GM21515 (cell line): ENCODE measurements around the gene HDLBP.
"Not testable (repeated sequence)": the region's sequence is repeated elsewhere in the genome, so short reads cannot be mapped to it uniquely, and the experiment has no call there.

Experiments used
- ATAC-seq: cut with Tn5 transposase; IDR thresholded peaks from one replicate; pipeline ENCODE4 v1.9.1; 2021; ENCODE audit not compliant: unreplicated experiment

The HDLBP gene

DNA sequence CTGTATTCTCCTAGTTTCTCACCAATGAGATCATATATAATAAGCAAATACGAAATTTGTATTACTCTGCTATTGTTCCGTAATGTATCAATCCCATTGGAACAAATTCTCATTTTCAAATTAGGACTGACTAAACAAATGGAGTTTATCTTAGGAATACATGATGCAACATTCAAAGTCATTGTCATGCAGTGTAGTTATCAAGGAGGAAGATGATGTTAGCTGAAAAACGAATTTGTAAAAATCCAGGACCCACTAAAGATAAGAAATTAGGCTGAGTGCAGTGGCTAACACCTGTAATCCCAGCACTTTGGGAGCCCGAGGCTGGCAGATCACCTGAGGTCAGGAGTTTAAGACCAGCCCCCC is 15.1 kb upstream of the HDLBP start:
- no peak for ATAC-seq

DNA sequence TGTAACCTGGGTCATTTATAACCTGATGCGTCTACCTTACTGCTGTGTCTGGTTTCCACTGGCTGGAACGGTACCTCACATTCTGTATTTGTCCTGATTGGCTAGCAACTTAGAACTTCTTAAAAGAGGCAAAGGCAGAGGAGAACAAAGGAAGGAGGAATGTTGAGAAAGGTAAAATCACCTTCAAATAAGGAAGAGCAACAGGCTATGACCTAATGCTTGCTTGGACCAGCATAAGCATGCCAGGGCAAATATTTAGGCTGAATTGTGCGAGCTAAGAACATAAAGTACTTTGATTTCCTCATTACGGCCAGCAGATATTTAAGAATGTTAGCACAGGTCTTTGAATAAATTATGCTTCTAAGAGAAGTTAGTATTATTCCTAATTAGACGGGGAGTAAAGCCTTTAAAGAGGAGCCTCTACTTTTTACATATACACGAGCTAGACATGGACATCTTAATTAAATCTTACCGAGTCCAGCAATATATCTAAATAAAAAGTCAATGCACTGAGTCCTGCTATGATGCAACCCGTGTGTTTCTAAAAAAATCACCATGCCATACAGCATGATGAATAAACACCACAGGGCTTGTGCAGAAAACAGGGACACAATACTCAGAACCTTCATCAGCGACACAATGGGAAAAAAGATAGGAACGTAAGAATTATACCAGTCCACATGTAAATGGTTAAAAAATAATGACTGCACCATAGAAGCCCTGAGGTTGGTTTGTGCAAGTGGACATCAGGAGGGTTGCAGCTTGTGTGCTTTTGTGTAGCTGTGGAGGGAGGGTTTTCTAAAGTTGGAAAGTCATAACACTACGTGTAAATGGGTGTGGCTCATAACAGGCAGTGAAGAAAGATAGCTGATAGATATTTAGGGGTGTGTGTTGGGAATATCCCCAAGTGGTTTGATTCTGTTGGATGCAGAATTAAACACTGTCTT is 14.5 kb upstream of the HDLBP start:
- ATAC-seq: no peak

DNA sequence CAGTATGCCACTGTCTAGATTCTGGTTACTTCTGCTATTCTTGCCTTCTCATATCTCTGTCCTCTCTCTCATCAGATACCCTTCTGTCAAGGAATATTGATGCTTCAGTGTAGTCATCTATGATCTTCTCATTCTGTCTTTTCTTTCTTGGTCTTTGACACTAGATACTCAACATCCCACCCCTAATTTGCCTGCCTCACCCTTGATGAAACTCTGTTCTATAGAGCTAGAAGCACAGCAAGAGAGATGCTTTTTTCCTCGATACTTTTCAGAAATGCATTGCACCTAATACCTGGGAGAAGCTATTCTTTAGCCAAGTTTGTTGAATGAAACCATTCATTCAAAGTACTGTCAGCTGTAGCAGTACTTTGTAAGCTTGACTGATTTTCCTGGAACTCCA is 9.8 kb upstream of the HDLBP start:
- ATAC-seq: no peak

DNA sequence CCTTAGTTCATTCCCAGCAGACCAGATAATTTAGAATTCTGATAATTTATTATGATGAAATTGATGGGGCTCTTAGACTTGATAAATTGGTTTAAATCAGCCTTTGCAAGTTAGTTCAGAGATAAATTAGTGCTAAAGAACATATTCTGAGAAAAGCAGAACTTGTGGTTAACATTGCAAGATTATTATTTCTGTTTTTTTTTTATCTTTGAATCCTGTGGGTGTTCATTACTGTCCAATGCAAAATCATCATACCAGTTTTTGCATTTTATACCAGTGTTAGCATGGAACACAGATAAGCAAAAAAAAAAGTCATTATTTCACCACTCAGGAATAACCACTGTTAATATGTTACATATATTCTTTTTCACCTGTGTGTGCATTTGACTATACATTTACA is 9.3 kb upstream of the HDLBP start:
- ATAC-seq: no peak

DNA sequence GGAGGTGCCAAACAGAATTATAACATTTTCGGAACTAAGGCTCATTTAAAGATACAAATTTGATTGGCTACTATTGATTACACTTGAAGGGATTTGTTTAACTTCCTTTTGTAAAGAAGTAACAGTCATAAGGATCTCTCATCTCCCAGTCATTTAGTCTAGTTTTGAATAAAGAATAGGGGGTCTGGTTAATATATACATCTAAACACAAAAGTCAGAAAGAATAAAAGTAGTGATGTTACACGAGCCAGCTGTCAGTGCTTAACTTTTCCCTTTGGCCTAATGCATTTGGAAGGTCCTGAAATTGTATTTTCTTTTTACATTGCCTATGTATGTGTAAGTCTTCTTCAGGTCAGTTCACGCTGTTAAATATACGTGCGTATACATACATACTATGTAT is 8.3 kb upstream of the HDLBP start:
- ATAC-seq: no peak

DNA sequence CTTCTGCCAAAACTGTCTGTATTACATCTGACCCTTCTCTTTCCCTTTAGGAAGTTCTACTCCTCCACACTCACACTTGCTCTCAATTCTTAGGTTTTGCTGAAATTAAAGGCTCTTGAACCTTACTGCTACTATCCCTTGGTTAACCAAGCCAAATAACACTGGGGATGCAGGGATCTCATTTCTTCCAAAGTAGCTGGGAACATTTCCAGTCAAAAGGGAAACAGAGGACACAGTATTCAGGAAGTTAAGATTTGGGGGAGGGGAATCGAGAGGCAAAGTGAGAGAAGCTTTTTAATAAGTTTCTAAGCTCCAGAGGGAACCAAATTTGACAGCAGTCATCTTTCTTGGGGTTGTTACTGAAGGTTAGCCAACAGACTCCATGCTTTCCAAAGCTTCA is 6.4 kb upstream of the HDLBP start:
- no peak for ATAC-seq

DNA sequence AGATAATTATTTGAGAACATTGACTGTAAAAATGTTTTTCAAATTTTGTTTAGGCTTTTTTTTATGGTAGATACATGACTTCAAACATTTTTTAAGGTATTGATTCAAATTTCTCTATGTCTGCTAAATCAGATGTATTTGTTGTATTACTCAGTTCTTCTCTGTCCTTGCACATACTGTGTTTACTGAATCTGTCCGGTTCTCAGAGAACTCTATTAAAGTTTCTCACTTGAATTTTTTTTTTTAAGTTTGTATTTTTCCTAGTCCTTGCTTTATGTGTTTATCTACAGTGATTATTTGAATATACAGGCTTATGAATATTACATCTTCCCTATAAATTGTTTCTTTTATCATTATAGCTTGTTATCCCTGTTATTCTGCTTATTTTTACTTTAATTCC is 5.6 kb upstream of the HDLBP start:
- no peak for ATAC-seq

DNA sequence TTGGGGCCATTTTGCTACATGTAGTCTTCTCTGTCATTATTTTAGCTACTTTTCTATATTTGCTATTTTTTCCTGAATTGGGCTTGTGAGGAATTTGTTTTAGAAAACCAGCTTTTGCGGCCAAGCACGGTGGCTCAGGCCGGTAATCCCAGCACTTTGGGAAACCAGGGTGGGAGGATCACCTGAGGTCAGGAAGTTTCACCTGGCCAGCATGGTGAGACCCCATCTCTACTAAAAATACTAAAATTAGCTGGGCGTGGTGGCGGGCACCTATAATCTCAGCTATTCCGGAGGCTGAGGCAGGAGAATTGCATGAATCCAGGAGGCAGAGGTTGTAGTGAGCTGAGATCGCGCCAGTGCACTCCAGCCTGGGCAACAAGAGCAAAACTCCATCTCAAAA is 4.9 kb upstream of the HDLBP start:
- no peak for ATAC-seq

DNA sequence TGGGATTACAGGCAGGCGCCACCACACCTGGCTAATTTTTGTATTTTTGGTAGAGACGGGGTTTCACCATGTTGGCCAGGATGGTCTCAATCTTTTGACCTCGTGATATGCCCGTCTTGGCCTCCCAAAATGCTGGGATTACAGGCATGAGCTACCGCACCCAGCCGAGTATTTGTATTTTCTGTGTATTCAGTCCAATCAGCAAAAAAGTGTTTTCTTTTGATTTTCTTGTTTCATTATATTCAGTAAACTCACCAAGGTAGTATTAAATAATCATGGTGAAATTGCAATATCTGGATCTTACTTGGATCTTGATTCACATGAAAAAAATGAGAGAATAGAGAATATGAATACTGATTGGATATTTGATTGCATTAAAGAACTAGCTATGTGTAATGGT is 3.4 kb upstream of the HDLBP start:
- ATAC-seq: not testable (repeated sequence)

DNA sequence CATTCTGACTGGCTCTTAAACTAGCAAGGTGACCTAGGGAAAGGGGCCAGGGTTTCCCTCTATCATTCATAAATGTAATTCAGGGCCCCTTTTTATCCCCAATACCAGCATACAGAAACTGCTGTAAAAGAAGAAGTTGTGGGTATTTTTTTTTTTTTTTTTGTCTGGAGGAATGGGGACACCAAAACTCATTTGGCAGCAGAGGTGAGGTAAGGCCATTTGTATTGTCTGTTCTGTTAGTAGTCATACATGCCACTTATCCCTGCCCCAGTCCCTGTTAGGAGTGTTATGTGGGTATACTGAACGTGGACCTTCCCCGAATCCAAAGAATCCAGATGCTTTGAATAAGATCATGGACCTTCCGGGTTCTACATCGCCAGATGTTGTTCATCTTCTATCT is 1.9 kb upstream of the HDLBP start:
- ATAC-seq: no peak

DNA sequence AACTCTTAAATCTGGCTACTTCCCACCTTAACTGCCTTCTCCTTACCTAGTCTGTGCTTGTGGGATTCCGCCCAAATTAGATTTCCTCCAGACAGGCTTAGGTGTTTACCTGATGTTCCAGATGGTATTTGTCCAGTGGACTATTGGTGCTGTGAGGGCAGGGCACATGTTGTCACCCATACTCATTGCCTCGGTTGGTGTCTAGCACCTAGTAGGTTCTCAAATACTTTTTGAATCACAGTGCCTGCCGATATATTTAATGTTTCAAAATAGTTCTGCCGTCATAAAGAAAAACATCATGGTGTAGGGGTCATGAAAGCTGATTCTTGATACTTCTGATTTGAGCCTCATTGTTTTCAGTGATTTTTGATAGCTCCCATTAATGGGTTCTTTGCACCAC is 1.4 kb upstream of the HDLBP start:
- ATAC-seq: no peak

DNA sequence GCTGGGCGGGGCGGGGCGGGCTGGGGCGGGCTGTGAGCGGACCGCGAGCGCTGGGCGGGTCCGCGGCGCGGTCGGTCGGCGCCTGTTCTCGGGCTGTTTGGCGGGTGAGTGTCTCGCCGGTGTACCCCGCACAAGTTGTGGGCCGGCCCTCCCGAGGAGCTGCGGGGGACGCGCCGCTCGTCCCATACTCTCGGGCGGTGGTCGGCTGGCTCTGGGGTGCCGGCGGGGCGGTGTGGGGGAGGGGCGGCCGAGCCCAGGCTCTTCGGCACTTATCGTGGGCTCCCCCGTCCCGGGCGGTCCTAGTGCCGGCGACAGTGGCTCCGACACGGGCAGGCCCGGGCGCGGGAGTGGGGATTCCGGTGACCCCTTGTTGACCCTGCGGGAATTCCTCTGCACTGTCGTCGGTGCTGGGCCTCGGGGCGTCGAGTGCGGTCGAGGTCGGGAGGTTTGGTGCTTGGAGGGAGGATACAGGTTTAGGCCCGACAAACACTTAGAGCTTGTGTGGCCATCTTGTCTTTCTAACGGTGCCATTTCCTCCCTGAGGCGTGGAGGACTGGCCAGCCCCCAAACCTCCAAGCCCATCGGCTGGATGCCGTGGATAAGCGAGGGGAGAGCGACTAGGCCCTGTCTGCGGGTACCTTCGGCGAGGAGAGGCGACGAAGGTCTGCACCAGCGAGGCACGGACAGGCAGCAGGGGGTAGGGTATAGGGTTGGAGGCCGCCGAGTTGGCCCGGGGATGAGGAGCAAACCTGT is 583 bp upstream of the HDLBP start, which contains the start of gene SEPTIN2:
Gene SEPTIN2 (plus strand): TSS at position 47 of the 753 bp plus-strand sequence. CDS start 8,308 bp downstream, outside the sequence.
- peak; percentile 41 for ATAC-seq

DNA sequence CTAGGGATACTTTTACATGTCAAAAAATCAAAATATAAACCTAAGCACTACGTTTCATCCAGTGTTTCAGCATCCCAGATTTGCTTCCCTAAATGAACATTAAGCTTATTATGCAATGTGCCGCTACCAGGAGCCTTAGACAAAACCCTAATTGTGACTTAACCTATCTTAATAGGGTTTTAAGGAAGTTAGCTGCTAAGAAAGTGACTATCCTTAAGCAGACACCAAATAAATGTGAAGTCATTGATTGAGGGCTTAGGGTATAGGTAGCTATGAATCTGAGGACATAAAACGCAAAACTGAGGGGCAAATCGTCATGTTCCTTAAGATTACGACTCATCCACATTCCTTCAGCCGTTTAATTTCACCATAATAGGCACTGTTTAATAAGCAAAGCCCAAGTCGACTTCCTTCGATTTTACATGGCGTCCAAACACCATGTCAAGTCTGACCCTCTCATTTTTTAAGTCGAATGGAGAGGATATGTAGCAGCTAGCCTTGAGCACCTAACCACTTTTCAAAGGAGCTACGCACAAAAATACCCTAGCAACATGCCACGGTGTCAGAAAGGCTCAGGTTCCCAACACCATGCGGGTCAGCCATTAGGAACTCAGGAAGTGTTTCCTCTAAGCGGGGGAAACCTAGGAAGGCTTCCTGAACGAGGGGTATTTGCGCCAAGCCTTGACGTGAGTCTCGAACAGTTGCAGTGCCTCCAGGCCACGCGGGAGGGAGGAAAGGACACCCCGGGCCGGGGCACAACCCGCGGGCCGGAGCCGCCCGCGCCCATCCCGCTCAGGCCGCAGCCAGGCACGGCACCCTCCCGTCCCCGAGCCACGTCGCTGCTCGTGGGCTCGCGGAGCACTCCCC is 1.0 kb downstream of the HDLBP start:
- no peak for ATAC-seq

DNA sequence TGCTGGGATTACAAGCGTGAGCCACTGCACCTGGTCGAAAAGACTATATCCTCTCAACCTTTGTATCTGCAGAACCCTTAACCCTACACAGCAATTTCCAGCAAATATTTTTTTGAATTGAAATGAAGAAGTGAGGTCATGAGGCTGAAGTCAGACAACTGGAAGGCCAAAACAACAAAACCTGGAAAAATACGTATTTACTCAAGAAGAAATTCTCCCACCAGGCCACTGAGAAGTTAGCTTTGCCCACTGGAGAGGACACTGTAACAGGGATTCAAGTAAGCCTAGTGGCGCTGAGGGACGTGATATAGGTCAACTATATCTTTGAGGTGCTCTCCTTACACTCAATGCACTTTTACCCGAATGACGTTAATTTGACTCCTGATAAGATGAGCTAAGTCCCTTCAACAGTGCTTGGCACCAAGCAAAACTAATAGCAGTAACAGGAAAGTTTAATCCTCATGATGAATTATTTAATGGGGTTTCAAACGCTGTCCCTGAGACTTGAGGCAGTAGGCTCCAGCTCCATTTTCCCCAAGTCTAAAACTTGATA is 1.9 kb downstream of the HDLBP start:
- ATAC-seq: no peak

DNA sequence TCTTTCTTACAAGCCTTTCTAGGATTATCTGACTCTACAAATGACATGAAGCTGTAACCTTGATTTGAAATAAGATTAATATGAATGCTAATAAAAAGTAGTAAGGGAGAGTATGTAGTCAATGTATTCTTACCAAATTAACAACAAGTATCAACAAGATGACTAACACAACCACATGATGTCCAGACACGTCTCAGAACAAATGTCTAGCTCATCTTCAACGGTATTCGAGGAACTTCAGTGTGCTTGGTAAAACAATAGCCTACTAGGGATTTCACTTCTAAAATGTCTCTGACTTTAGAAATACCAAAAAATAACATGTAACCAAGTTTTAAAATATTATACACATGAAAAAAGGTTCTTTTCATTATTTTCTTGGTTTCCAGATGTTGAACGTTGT is 3.4 kb downstream of the HDLBP start:
- ATAC-seq: no peak

DNA sequence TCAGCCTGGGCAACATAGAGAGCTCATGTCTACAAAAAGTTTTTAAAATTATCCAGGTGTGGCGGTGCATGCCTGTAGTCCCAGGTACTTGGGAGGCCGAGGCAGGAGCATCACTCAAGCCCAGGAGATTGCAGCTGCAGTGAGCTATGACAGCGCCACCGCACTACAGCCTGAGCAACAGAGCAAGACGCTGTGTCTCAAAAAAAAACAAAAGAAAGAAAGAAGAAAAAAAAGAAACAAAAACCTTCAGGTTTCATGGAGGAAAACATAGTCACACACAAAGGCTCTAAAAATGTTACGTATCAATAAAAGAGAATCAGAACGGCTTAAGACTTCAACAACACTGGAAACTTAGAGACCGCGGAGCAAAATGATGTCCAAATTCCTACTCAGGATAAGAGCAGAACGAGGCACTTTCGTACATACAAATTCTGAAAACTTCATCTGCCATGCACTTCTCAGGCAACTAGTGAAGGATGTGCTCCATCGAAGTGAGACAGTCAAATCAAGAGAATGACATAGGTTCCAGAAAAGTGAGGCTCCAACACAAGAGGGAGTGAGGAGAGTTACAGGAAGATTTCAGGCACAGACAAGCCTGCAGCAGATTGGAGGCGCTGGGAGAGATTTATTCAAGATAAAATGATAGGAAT is 4.4 kb downstream of the HDLBP start:
- ATAC-seq: no peak

DNA sequence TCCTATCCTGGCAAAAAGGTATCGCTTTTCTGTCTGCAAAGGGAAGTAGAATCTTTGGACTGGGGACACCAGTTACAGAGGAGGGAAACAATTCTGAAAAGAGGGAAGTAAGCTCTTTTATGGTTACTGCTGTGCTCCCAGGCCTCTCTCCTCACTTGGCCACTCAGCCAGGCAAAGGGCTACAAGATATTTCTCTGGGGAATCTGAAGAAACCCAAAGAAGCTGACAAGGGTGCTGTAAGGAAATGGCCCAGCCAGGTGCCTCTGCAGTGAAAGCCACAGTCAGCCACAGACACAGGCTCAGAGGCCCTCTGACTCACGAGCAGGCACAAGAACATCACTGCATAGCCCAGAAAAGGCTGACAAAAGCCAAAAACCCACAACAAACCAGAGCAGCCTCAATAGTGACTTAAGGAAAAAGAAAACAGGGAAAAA is 5.8 kb downstream of the HDLBP start:
- ATAC-seq: peak; percentile 51

DNA sequence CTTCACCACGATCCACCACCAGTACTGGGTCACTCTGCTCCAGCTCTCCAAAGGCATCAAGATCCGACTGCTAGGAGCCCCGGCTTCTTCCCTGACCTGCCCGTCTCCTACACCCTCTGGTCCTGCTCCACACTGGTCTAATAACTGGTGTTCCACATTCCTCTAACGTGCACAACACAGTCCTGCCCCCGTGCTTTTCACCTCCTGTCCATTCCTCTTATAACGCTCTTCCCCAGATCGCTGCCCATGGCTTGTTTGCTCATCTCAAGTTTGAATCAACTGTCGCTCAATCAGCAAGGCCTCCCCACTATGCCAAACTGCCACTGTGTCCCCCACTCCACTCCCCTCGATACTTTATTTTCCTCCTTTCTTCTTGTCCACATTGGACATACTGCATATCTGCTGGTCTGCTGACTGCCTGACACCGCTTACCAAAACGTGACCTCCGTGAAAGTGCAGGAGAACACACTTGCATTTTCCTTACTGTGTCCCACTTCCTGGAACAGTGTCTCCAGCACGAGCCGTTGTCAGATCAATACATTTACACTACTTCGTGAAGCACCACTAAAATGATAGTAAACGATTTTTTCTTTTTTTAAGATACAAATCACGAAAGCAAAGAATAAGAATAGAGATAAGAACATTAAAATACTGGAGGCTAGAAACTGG is 6.5 kb downstream of the HDLBP start:
- ATAC-seq: no peak

DNA sequence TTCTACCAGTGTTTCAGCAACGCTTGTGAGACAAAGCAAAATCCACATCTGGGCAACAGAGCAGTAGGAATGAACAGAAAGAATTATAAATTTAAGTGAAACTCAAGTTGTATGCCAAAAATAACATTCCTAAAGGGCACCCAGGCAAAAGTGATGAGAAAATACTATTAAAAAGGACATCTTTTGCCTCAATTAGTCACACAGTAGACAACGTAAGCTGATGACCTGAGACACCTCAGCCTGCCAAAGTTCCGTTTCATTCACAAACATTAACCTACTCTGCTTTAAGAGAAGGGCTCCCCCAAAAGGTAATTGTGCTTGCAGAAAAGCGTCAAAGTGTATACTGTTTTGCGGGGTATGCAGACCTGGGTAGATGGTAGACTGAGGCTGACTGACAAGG is 7.2 kb downstream of the HDLBP start:
- no peak for ATAC-seq

DNA sequence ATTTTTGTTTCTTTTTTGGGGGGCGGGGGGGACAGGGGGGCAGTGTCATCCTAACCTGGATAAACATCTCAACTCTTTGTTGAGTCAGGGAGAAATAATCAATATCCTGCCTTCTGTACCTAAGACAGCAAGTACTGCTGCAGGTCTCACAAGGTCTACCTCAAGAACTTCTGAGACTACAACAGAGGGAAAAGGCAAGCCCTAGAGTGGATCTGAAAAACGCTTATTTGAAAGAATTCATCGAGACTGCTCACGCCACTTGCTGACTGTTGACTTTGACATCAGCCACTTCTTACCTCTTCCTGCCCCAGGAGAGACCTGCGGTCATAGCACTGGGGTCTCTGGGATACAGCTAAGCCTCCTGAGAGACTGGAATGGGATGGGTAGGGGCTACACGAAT is 8.4 kb downstream of the HDLBP start:
- no peak for ATAC-seq
